ENCODE data around the gene KIF23.

The KIF23 gene

DNA sequence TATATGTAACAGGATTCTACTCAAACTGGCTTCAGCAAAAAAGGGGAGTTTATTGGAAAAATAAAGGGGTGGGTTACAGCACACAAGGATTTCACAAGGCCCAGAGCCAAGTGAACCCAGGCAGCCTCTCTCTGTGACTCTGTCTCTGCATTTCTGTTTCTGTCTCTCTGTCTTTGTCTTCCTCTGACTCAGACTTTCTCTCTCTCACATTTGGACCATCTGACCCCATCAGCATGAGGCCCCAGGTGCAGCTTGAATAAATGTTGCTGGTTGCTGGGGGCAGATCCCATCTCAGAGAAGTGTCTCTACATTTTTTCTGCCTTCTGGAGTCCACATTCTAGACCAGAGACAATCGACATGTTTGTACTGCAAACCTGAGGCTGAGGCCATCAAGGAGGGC lies 83.5 kb downstream of the KIF23 start:
- Histone ChIP-seq H3K36me3 (no peaks in the 10 kb centered on the region), H3K27me3 (ENCODE audit: insufficient read depth, low read depth, severe bottlenecking) (no peaks in the 10 kb centered on the region), H3K27ac (no peak overlapping the region), H3K4me3 (ENCODE audit: low read depth, low read length) (no peak overlapping the region), H3K9me3 (ENCODE audit: severe bottlenecking) (no peaks in the 10 kb centered on the region)
- no peak for TF ChIP-seq CTCF (IDR thresholded peaks at IDR 0.05; ENCODE audit: low read depth, low read length)
- DNase-seq, result no peak

Data from WERI-Rb-1 (cell line).